GM19351 (cell line): Measurements from ENCODE around the gene SIN3B.

Source experiments
- ATAC-seq: cut with Tn5 transposase; IDR thresholded peaks from one replicate; pipeline ENCODE4 v1.9.1; 2021; ENCODE audit warnings: mild to moderate bottlenecking, moderate library complexity; ENCODE audit not compliant: unreplicated experiment

SIN3B gene

GRCh38 chr19:16901491-16902175 lies 72.4 kb downstream of the SIN3B start:
- no peak for ATAC-seq

- ATAC-seq: no peak
Measured at GRCh38 chr19:16902545-16902944, 73.3 kb downstream of the SIN3B start.

GRCh38 chr19:16903347-16903746 lies 74.1 kb downstream of the SIN3B start:
- no peak for ATAC-seq

- no peak for ATAC-seq
Measured at GRCh38 chr19:16904599-16904998, 75.4 kb downstream of the SIN3B start.

- no peak for ATAC-seq
Measured at GRCh38 chr19:16908759-16909158, 79.6 kb downstream of the SIN3B start.

GRCh38 chr19:16911046-16911445 lies 81.8 kb downstream of the SIN3B start:
- no peak for ATAC-seq

- no peak for ATAC-seq
Measured at GRCh38 chr19:16912780-16913179, 83.6 kb downstream of the SIN3B start.

GRCh38 chr19:16914421-16914820 lies 85.2 kb downstream of the SIN3B start:
- no peak for ATAC-seq

GRCh38 chr19:16915135-16915534 lies 85.9 kb downstream of the SIN3B start:
- no peak for ATAC-seq

GRCh38 chr19:16915734-16916133 lies 86.5 kb downstream of the SIN3B start:
- ATAC-seq: no peak

- ATAC-seq: no peak
Measured at GRCh38 chr19:16917401-16917800, 88.2 kb downstream of the SIN3B start.

- ATAC-seq: no peak
Measured at GRCh38 chr19:16919496-16919895, 90.3 kb downstream of the SIN3B start.

GRCh38 chr19:16920816-16921529 lies 91.8 kb downstream of the SIN3B start:
- ATAC-seq: no peak

GRCh38 chr19:16921766-16922591 lies 92.8 kb downstream of the SIN3B start:
- no peak for ATAC-seq

GRCh38 chr19:16922592-16922934 lies 93.4 kb downstream of the SIN3B start:
- no peak for ATAC-seq

GRCh38 chr19:16922949-16923348 lies 93.8 kb downstream of the SIN3B start:
- ATAC-seq: no peak

- no peak for ATAC-seq
Measured at GRCh38 chr19:16927883-16928282, 98.7 kb downstream of the SIN3B start.

GRCh38 chr19:16928351-16928750 lies 99.2 kb downstream of the SIN3B start:
- no peak for ATAC-seq

- no peak for ATAC-seq
Measured at GRCh38 chr19:16928916-16929315, 99.7 kb downstream of the SIN3B start.
